DMS153 treated with DMSO at 0.1 percent for 48 hours (cell line): Measurements from ENCODE around the gene GJA9.

ENCODE experiments used
- DNase-seq: peaks from one replicate; lab custom pipeline; 2025; ENCODE audit not compliant: unreplicated experiment; lab: John Stamatoyannopoulos, UW

GJA9 gene

DNA sequence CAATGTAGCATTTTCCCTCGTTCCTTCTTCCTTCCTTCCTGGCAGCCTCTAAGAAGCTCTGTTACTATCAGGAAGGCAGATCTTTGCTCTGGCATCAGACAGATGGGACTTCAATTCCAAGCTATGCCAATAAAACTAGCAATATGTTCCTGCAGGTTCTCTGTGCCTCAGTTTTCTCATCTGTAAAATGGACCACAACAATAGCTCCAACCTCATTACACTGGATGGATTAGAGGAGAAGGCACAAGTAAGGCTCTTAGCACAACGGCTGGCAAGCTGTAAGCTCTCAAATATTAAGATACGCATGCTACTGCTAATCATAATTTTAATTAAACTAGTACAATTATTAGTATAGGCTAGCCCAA, 49.0 kb downstream of the GJA9 start:
- no peak for DNase-seq

DNA sequence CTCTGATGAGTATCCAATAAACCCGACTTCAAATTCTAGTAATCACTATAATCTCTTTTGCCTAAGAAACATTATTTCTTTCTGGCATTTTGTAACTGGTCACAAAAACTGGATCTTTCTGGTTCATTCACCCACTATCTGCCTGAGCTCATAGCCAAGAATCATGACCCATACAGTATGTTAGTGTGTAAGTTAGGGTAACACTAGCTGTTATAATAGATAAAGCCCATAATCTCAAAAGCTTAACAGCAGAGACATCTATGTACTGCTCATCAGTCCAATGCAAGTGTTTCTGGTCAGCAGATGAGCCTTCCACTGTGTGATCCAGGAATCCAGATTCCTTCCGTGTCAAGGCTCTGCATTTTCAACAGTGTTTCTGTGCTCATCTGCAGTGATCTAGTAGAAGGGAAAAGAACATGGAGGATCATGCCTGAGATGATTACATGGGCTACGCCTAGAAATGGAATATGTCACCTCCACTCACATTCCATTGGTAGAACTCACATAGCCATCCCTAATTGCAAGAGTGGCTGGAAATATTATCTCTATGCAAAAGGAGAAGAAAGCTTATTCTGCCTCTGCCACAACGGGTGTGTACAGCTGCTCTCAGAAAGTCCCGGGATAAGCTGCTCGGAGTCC, 49.5 kb downstream of the GJA9 start:
- DNase-seq: no peak

DNA sequence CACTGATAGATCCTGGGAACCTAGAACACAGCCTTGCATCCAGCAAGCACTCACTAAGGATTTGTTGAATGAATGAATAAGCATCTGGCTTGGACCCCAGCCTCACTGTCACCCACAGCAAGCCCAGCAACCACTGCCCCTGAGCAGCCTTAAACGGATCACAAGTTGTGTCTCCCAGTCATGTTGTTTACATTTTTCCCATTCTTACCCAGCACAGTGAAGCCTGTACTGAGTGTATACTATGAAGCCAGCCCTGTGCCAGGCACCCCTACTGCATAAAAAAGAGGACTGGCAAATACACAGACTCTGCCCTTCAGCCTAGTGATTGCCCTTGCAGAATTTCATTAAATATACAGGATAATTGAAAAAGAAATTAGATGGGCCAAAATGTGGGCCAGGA, 52.0 kb downstream of the GJA9 start:
- DNase-seq: no peak

DNA sequence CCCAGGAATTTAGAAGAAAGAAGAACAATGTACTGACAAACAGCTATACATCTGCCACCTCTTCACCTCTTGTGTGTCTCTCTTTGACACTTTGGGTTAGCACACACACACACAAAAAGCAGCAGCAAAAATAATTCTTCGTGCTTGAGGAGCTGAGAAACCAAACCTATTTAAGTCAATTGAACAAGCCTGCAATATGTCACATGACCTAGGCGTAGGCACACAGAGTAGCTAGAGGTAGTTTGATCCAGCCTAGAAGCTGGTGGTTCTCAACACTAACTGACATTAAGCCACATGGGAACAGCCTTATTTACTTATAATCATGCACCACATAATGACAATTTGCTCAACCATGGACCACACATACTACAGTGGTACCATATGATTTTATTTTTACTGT, 54.1 kb downstream of the GJA9 start:
- no peak for DNase-seq

DNA sequence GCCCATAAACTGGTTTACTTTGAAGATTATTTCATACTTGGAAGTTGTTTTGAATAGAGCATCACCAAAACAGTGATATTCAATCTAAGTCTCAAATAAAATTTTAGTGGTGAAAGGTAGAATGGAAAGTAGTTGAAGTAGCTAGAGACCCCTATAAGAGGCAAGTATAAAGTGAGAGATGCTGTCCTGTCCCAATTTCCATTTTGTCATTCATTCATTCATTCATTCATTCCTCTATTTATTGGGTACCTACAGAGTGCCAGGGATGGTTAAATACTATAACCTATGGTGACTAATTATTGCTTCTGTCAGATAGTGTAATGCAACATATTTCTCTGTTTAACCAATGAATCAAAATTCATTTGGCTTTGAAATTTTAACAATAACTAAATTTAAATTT, 54.5 kb downstream of the GJA9 start:
- DNase-seq: no peak

DNA sequence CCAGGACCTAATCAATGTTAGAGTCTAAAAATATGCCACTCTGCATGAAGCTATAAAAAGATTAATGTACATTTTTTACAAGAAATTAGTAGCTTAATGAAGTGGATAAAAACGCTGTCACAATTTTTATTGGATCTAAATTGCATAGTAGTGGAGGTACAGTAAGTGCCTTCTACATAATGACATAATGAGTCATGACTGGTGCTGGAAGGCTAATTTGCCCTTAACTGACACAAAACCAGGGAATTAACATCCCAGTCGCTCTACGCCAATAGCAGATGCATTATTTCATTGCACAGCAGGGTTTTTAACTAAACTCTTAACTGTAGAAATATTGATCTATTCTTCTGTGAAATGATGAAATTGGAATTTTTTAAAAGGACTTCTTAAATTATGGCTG, 55.1 kb downstream of the GJA9 start:
- no peak for DNase-seq
